ENCODE data around the gene COL4A1.

Gene COL4A1

DNA sequence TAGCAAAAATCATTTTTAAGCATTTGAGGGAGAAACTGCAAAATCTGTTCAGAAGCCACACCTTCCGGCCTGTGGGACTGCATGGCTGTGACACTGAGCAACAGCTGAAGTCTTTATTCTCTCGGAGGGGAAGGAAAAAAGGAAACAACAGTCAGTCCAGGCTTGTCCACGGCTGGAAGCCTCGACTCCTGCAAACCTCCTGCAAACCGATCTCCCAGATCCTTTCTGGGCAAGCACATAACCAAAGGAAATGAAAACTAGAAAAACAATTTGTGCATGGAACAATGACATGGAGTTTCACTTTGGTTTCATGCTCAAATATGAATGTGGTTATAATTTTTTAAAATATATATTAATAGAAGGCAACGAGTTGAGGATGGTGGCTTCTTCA is 1.0 kb downstream of the COL4A1 start:
- no peak for TF ChIP-seq EZH2 (IDR thresholded peaks at IDR 0.05; ENCODE audit: borderline replicate concordance, low read length)
- TF ChIP-seq, protein P1, sequence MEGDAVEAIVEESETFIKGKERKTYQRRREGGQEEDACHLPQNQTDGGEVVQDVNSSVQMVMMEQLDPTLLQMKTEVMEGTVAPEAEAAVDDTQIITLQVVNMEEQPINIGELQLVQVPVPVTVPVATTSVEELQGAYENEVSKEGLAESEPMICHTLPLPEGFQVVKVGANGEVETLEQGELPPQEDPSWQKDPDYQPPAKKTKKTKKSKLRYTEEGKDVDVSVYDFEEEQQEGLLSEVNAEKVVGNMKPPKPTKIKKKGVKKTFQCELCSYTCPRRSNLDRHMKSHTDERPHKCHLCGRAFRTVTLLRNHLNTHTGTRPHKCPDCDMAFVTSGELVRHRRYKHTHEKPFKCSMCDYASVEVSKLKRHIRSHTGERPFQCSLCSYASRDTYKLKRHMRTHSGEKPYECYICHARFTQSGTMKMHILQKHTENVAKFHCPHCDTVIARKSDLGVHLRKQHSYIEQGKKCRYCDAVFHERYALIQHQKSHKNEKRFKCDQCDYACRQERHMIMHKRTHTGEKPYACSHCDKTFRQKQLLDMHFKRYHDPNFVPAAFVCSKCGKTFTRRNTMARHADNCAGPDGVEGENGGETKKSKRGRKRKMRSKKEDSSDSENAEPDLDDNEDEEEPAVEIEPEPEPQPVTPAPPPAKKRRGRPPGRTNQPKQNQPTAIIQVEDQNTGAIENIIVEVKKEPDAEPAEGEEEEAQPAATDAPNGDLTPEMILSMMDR (IDR thresholded peaks at IDR 0.05; ENCODE audit: low read length) = no peak
- Histone ChIP-seq H4K20me1 (ENCODE audit: insufficient read depth, low read length) (no peaks in the 10 kb centered on the region), H3K4me3 (ENCODE audit: low read depth, low read length, poor library complexity, severe bottlenecking) (no peak overlapping the region), H3K9me2 (ENCODE audit: low read depth, low read length) (no peaks in the 10 kb centered on the region), H3K27me3 (ENCODE audit: insufficient read depth, low read length) (peaks cover 2% of the 10 kb centered on the region), H2AFZ (ENCODE audit: low read length) (no peak overlapping the region), H3K79me2 (ENCODE audit: insufficient read depth, low read length) (no peaks in the 10 kb centered on the region), H3F3A (ENCODE audit: insufficient read depth, low read length) (no peaks in the 10 kb centered on the region), H3K4me1 (ENCODE audit: insufficient read depth, low read length, severe bottlenecking) (no peaks in the 10 kb centered on the region), H3K4me2 (ENCODE audit: low read length) (no peak overlapping the region), H3K36me3 (ENCODE audit: insufficient read depth, low read length) (no peaks in the 10 kb centered on the region), H3K27ac (ENCODE audit: low read depth, low read length, poor library complexity, severe bottlenecking) (no peak overlapping the region), H3K9me3 (ENCODE audit: low read length) (no peaks in the 10 kb centered on the region), H3K9ac (ENCODE audit: low read length) (no peak overlapping the region)

DNA sequence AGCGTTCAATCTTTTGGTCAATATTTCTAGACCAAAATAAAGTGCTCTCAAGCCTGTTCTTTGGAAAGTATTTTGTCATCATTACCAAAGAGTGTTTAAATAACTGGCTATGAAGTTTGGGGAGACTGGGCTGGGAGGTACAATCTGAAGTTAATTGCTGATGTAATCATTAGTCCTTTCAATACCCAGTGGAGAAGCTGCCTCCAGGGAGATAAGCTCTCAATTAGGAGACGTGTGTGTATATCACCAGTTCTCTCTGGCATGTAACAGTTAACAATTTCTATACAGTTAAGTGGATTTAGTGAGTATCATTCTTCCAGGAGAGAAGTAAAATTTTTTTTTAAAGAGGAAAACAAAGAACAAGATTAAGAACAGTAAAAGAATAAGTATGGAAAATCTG is 1.4 kb downstream of the COL4A1 start:
- Histone ChIP-seq H2AFZ (ENCODE audit: low read length) (no peak overlapping the region), H3K4me1 (ENCODE audit: insufficient read depth, low read length, severe bottlenecking) (no peaks in the 10 kb centered on the region), H3K4me2 (ENCODE audit: low read length) (no peak overlapping the region), H3K27me3 (ENCODE audit: insufficient read depth, low read length) (no peaks in the 10 kb centered on the region; the same call in 1 of the 2 replicates), H3K9me3 (ENCODE audit: low read length) (no peaks in the 10 kb centered on the region), H3K27ac (ENCODE audit: low read depth, low read length, poor library complexity, severe bottlenecking) (no peak overlapping the region), H3K9ac (ENCODE audit: low read length) (no peak overlapping the region), H3K9me2 (ENCODE audit: low read depth, low read length) (no peaks in the 10 kb centered on the region), H3F3A (ENCODE audit: insufficient read depth, low read length) (no peaks in the 10 kb centered on the region), H3K4me3 (ENCODE audit: low read depth, low read length, poor library complexity, severe bottlenecking) (no peak overlapping the region), H3K36me3 (ENCODE audit: insufficient read depth, low read length) (no peaks in the 10 kb centered on the region), H3K79me2 (ENCODE audit: insufficient read depth, low read length) (no peaks in the 10 kb centered on the region), H4K20me1 (ENCODE audit: insufficient read depth, low read length) (no peaks in the 10 kb centered on the region)
- TF ChIP-seq, protein P1 (IDR thresholded peaks at IDR 0.05; ENCODE audit: low read length) = no peak
- no peak for TF ChIP-seq EZH2 (IDR thresholded peaks at IDR 0.05; ENCODE audit: borderline replicate concordance, low read length)

DNA sequence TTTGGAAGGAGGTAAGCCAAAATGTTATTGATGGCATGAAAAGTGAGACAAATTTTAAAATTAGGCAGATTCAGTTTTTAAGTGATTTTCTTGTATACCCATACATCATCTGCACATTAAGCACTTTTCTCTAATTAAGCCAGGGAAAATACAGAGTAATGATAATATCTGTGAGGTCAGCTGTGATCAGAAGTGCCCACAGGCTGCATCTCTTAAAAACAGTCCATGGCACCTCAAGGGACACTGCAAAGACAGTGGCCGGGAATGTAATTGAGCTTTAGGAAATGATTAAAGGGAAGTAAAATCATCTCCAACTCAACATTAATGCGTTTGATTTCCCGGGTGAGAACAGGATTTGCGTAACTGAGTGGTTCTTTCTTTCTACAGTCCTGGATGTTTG is 2.0 kb downstream of the COL4A1 start:
- H3K79me2 ChIP-seq (ENCODE audit: insufficient read depth, low read length) = no peaks in the 10 kb centered on the region
- H3K4me2 ChIP-seq (ENCODE audit: low read length) = no peak overlapping the region
- no peak overlapping the region for H3K9ac ChIP-seq (ENCODE audit: low read length)
- no peaks in the 10 kb centered on the region for H3K9me3 ChIP-seq (ENCODE audit: low read length)
- H3K4me3 ChIP-seq (ENCODE audit: low read depth, low read length, poor library complexity, severe bottlenecking) = no peak overlapping the region
- H3K36me3 ChIP-seq (ENCODE audit: insufficient read depth, low read length) = no peaks in the 10 kb centered on the region
- no peaks in the 10 kb centered on the region for H3F3A ChIP-seq (ENCODE audit: insufficient read depth, low read length)
- H3K27me3 ChIP-seq (ENCODE audit: insufficient read depth, low read length) = no peaks in the 10 kb centered on the region; the same call in 1 of the 2 replicates
- H3K4me1 ChIP-seq (ENCODE audit: insufficient read depth, low read length, severe bottlenecking) = no peaks in the 10 kb centered on the region
- TF ChIP-seq, protein P1 (IDR thresholded peaks at IDR 0.05; ENCODE audit: low read length) = no peak
- no peak for TF ChIP-seq EZH2 (IDR thresholded peaks at IDR 0.05; ENCODE audit: borderline replicate concordance, low read length)
- no peak overlapping the region for H2AFZ ChIP-seq (ENCODE audit: low read length)
- no peaks in the 10 kb centered on the region for H4K20me1 ChIP-seq (ENCODE audit: insufficient read depth, low read length)
- no peak overlapping the region for H3K27ac ChIP-seq (ENCODE audit: low read depth, low read length, poor library complexity, severe bottlenecking)
- H3K9me2 ChIP-seq (ENCODE audit: low read depth, low read length) = no peaks in the 10 kb centered on the region

Measured in OCI-LY1 (cell line).